Testis (tissue), 2 donors: ENCODE measurements around the gene IRX4.

ENCODE experiments used
- POLR2A ChIP-seq: fragments of 450-650 bp; IDR thresholded peaks from one replicate; pipeline ENCODE4 v1.6.1; 2017; ENCODE audit warnings: antibody characterized with exemption, mild to moderate bottlenecking, moderate library complexity
- TF ChIP-seq, protein P1 (sequence below), 3 experiments: fragments of 450-650 bp in 2 of 3; fragments of 200-600 bp in 1 of 3; sonication (generic) in 1 of 3; IDR thresholded peaks; one replicate each; pipeline ENCODE4 v1.5.1; 2016 to 2019; ENCODE audit warnings: antibody characterized with exemption in 3 of 3, mild to moderate bottlenecking in 2 of 3, moderate library complexity in 1 of 3

DNA sequence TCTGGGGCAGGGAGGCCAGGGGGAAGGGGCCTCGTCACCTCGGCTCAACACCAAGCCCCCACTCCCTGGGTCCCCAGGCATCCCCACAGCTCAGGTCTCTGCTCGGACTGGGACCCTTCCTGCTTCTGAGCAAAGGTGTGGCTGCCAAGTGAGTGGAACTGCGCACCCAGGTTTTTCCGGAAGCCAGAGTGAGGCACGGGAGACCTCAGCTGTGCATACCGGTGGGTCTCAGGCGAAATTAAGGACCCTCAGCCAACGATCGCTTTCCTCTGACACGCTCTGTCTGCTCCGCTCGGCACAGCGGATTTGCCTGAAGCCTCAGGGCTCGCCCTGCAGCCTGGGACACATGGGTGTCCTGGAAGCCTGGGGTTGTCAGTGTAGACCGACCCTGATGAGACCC is 41.0 kb upstream of the IRX4 start:
- TF ChIP-seq, protein P1, sequence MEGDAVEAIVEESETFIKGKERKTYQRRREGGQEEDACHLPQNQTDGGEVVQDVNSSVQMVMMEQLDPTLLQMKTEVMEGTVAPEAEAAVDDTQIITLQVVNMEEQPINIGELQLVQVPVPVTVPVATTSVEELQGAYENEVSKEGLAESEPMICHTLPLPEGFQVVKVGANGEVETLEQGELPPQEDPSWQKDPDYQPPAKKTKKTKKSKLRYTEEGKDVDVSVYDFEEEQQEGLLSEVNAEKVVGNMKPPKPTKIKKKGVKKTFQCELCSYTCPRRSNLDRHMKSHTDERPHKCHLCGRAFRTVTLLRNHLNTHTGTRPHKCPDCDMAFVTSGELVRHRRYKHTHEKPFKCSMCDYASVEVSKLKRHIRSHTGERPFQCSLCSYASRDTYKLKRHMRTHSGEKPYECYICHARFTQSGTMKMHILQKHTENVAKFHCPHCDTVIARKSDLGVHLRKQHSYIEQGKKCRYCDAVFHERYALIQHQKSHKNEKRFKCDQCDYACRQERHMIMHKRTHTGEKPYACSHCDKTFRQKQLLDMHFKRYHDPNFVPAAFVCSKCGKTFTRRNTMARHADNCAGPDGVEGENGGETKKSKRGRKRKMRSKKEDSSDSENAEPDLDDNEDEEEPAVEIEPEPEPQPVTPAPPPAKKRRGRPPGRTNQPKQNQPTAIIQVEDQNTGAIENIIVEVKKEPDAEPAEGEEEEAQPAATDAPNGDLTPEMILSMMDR (IDR thresholded peaks at IDR 0.05): no peak
- TF ChIP-seq POLR2A: no peak
